GM19397 (cell line): ENCODE data around the gene SLC7A8.

Source experiments
- ATAC-seq: cut with Tn5 transposase; IDR thresholded peaks from one replicate; pipeline ENCODE4 v1.9.1; 2021; ENCODE audit warnings: mild to moderate bottlenecking, moderate library complexity; ENCODE audit not compliant: unreplicated experiment

The SLC7A8 gene

GRCh38 chr14:23159532-23159931 lies 23.9 kb downstream of the SLC7A8 start:
- ATAC-seq, result no peak

DNA sequence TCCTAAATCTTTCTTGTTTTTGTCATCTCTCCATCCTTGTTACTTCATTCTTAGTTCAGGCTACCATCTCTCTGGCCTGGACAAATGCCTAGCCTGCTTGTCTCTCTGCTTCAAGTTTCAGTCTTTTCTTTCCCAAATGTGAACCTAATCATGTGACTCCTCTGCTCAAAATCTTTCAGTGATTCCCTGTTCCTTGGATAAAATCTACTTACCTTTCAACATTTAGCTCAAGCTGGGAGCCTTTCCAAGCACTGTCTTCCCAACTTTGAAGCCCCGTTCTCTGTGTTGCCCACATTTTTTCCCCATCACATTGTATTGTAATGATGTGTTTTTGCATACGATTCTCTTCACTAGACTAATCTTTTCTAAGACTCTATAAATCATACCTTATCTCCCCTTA lies 24.7 kb downstream of the SLC7A8 start:
- ATAC-seq, result no peak

DNA sequence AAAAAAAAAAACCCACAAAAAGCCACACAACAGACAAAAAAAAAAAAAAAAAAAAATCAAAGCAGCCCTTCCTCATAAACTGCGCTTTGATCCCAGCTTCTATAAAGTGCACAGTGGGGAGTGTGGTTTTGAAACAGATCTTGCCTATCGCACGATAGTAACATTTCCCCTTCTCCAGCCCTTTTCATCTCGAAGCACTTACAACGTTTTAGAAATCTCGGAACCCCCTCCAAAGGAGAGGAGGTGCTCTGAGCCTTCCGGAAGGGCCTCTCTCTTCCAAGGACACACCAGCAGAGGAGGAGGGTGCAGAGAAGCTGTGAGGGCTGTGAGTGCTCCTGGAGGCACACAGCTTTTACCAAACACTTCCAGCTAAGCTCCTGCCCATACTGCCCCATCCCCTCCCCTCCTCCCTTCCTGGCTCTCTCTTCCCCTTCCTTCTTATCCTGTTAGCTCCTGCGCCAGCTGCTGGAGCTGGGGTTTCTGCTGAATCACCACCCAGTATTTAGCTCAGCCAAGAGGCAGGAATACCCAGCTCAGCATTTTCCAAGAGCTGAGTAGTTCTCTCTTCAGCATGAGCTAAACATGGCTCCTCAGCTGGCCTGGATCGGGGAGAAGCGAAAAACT lies 28.4 kb downstream of the SLC7A8 start:
- no peak for ATAC-seq

- ATAC-seq, result no peak
Measured at GRCh38 chr14:23153851-23154796, 29.3 kb downstream of the SLC7A8 start.

DNA sequence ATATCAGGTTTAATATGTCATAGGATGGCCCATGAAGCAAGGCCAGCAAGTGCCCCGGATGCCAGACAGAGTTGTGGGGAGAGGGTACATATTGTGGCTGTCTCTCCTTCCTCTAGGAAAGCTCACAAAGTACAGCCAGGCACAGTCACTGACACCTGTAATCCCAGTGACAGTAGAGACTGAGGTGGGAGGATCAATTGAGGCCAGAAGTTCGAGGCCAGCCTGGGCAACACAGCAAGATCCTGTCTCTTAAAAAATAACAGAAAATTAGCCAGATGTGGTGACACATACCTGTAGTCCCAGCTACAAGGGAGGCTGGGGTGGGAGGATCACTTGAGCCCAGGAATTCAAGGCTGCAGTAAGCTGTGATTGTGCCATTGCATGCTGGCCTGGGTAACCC lies 32.1 kb downstream of the SLC7A8 start:
- no peak for ATAC-seq

DNA sequence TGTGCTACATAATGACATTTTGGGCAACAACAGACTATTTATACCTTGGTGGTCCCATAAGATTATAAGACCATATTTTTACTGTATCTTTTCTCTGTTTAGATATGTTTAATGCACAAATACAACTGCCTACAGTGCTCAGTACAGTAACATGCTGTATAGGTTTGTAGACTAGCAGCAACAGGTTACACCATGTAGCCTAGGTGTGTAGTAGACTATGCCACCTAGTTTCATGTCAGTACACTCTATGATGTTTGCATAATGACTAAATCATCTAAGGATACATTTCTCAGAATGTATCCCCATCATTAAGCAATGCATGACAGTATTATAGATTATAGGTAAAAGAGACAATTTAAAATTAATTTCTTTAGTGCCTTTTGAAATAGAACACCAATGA lies 33.7 kb downstream of the SLC7A8 start:
- no peak for ATAC-seq

DNA sequence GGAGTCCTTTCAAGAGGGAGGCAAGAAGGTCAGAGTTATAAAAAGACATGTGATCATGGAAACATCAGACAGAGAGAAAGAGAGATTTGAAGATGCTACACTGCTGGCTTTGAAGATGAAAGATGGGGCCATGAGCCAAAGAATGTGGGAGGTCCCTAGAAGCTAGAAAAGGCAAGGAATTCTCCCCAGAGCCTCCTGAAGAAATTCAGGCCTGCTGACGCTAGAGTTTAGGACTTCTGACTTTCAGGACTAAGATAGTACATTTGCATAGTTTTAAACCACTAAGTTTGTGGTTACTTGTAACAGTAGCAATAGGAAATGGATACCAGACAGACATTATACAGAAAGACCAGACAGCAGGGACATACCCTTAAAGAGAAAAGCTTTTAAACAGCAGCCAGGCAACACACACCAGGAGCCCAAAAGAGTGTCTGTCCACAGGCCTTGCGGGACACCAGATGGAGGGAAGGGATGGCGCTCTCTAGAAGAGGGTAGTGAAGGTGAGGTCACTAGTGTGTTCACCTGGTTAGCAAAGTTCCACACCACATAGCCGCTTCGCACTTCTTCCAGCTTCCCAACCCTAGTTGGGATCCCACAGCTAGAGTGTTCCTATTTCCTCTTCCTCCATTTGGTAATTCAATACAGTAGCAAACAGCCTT lies 34.7 kb downstream of the SLC7A8 start:
- ATAC-seq, result no peak

DNA sequence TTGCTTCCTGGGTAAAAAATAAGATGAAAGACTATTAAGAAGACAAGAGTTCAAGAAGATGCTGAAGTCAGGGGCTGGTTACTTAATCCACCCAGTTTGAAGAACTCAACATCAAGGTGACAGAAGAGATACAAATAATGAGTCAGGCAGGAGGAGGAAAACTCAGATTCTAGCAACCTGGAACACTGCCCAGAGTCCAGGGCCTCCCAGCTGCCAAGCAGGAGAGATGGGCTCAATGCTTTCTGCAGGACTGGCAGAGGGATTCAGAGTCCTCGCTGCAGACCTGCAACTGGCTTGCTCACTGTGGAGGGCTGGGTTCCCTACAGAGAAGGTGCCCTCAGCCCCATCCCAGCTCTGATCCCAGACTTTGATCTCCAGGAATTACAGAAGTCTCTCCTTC lies 35.8 kb downstream of the SLC7A8 start:
- ATAC-seq, result no peak

DNA sequence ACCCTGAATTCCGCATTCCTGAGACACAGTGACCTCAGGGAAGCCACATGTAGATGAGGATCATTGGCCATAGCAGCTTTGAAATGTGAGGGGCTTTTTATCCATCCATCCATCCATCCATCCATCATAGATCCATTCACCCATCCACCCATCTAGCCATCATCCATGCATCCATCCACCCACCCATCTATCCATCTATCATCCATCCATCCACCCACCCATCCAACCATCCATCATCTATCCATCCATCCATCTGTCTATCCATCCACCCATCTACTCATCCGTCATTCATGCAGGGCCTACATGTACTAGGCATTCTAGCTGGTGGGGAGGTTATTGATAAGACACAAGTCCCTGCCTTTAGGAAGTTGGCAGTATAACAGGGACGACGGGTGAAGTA lies 36.5 kb downstream of the SLC7A8 start:
- ATAC-seq, result no peak

- ATAC-seq, result no peak
Measured at GRCh38 chr14:23146351-23146910, 37.0 kb downstream of the SLC7A8 start.

GRCh38 chr14:23145794-23146350 lies 37.6 kb downstream of the SLC7A8 start:
- ATAC-seq, result no peak

DNA sequence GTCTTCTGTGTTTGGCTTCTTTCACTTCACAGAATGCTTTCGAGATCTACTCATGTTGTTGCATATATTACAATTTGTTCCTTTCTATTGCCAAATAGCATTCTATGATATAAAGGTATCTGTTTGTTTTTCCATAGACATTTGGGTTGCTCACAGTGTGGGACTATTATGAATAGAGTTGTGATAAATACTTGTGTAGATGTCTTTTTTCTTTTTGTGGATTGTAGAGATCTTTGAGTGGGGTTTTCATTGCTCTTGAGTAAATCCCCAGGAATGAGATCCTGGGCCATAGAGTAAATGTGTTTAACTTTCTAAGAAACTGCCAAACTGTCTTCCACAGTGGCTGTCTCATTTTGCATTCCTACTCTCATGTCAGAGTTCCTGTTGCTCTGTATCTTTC lies 39.5 kb downstream of the SLC7A8 start:
- no peak for ATAC-seq

DNA sequence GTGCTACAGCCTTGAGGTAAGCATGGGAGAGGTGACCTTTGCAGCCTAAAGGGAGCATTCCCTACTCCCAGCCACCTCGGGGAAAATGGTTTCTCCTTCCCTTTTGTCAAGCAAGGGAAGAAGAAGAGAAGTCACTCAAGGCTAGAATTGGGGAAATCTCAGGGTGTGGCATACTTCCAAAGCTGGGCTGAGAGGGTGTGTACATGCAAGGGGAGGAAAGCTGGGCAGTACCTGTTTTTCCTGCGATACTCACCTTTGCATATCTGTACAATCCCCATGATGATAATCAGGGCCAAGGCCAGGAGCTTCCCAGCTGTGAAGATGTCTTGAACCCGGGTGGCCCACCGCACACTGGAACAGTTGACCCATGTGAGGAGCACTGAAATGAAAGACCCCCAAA lies 40.6 kb downstream of the SLC7A8 start:
- no peak for ATAC-seq

- ATAC-seq, result no peak
Measured at GRCh38 chr14:23141706-23142444, 41.6 kb downstream of the SLC7A8 start.

DNA sequence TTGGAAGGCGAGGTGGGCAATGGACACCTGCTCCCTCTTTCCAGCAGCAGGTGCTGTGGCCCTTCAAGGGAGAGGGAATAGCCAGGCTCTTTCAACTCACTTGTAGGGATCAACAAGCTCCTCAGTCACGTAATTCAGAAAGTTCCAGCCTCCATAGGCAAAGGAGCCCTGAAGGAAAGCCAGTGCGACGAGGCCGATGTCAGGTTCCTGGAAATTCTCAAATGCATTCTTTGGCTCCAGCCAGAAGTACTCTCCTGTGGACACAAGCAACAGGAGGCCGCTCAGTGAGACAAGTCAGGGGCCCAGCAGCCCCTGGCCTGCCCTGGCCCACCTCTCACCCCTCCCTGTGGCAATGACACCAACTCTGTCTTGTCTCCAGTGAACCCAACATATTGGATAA lies 43.1 kb downstream of the SLC7A8 start:
- ATAC-seq, result no peak

- no peak for ATAC-seq
Measured at GRCh38 chr14:23139874-23140273, 43.6 kb downstream of the SLC7A8 start.

GRCh38 chr14:23137813-23138535 lies 45.5 kb downstream of the SLC7A8 start:
- no peak for ATAC-seq

DNA sequence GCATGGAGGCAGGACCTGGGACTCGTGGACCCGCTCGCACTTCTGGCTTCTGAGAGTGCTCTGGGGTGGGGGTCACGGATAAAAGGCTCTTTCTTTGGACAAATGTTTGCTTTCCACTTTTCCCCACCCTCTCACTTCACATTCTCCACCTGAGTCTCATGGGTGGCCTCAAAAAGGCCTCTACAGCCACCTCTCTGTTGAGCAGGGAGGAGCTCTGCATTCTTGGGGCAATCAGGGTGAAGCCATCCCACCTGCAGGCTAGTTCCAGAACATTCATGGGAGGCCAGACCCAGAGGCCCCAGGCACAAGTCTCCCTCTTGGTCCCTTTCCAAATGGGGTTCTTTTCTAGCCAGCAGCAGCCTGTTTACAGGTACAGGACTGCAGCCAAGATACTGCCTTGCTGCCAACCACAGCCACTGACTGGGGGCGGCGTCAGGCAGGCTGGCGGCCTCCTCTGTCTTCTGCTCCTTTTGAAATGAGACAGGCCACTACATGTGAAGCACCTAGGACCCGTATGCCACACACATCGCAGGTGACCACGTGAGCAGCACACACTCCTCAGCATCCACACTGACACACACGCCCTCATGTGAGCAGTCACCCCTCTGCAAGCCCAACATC lies 46.2 kb downstream of the SLC7A8 start:
- no peak for ATAC-seq

GRCh38 chr14:23136566-23137133 lies 46.8 kb downstream of the SLC7A8 start:
- no peak for ATAC-seq
